Activated naive CD8-positive, alpha-beta T cell treated with anti-CD3 and anti-CD28 coated beads for 36 hours (primary cell): ENCODE measurements around the gene P2RX3. TPM values are rescaled to one million over a fixed set of nuclear protein-coding genes. Genes with fewer than 3 reads are reported as not detected.

Experiments
- DNase-seq: peaks from one replicate; pipeline ENCODE4 v3.0.0; 2021
- H3K27ac Mint-ChIP-seq: one replicate; pipeline ENCODE4 v1.8.0; 2022; ENCODE audit warnings: mild to moderate bottlenecking, moderate library complexity, mixed read lengths
- H3K27me3 Mint-ChIP-seq: one replicate; pipeline ENCODE4 v1.8.0; 2022; ENCODE audit warnings: mild to moderate bottlenecking, mixed read lengths
- H3K36me3 Mint-ChIP-seq: one replicate; pipeline ENCODE4 v1.8.0; 2021; ENCODE audit warnings: mild to moderate bottlenecking, mixed read lengths
- H3K4me1 Mint-ChIP-seq: one replicate; pipeline ENCODE4 v1.8.0; 2021; ENCODE audit warnings: mixed read lengths
- H3K4me3 Mint-ChIP-seq: one replicate; pipeline ENCODE4 v1.8.0; 2022; ENCODE audit warnings: mild to moderate bottlenecking, moderate library complexity, mixed read lengths
- H3K9me3 Mint-ChIP-seq: one replicate; pipeline ENCODE4 v1.8.0; 2022; ENCODE audit warnings: mixed read lengths
- total RNA-seq, 2 experiments: library from RNA; stranded (reverse); gene quantifications; one replicate each; pipeline ENCODE4 v1.2.3, GENCODE V29; 2021

Gene P2RX3
- total RNA-seq, 2 experiments from 2014 or later, result not detected

GRCh38 chr11:57306161-57306876 is 31.8 kb upstream of the P2RX3 start:
- peaks cover 22% of the 10 kb centered on the region for H3K36me3 Mint-ChIP-seq
- DNase-seq, result no peak
- H3K4me3 Mint-ChIP-seq, result no peak overlapping the region
- H3K27me3 Mint-ChIP-seq, result no peaks in the 10 kb centered on the region
- no peaks in the 10 kb centered on the region for H3K9me3 Mint-ChIP-seq
- H3K27ac Mint-ChIP-seq, result no peak overlapping the region
- peaks cover 5% of the 10 kb centered on the region for H3K4me1 Mint-ChIP-seq

- Mint-ChIP-seq H3K9me3 (no peaks in the 10 kb centered on the region), H3K27me3 (no peaks in the 10 kb centered on the region), H3K4me3 (no peak overlapping the region), H3K27ac (no peak overlapping the region), H3K4me1 (peaks cover 6% of the 10 kb centered on the region), H3K36me3 (peaks cover 16% of the 10 kb centered on the region)
- DNase-seq, result no peak
These were observed 31.1 kb upstream of the P2RX3 start for GRCh38 chr11:57306940-57307565.

GRCh38 chr11:57307666-57308270 is 30.4 kb upstream of the P2RX3 start:
- DNase-seq, result no peak
- Mint-ChIP-seq H3K27ac (no peak overlapping the region), H3K27me3 (no peaks in the 10 kb centered on the region), H3K4me3 (no peak overlapping the region), H3K36me3 (peaks cover 17% of the 10 kb centered on the region), H3K9me3 (no peaks in the 10 kb centered on the region), H3K4me1 (peaks cover 9% of the 10 kb centered on the region)

- H3K4me1 Mint-ChIP-seq, result peaks cover 9% of the 10 kb centered on the region
- H3K4me3 Mint-ChIP-seq, result no peak overlapping the region
- H3K9me3 Mint-ChIP-seq, result no peaks in the 10 kb centered on the region
- no peak for DNase-seq
- peaks cover 17% of the 10 kb centered on the region for H3K36me3 Mint-ChIP-seq
- H3K27ac Mint-ChIP-seq, result no peak overlapping the region
- no peaks in the 10 kb centered on the region for H3K27me3 Mint-ChIP-seq
These were observed 29.6 kb upstream of the P2RX3 start for GRCh38 chr11:57308426-57309060.

GRCh38 chr11:57309106-57310059 is 28.8 kb upstream of the P2RX3 start:
- Mint-ChIP-seq H3K9me3 (no peaks in the 10 kb centered on the region), H3K4me1 (peaks cover 9% of the 10 kb centered on the region), H3K36me3 (peaks cover 20% of the 10 kb centered on the region), H3K27me3 (no peaks in the 10 kb centered on the region), H3K4me3 (no peak overlapping the region), H3K27ac (no peak overlapping the region)
- DNase-seq, result no peak

GRCh38 chr11:57310091-57310490 is 28.1 kb upstream of the P2RX3 start:
- H3K9me3 Mint-ChIP-seq, result no peaks in the 10 kb centered on the region

GRCh38 chr11:57310630-57311086 is 27.5 kb upstream of the P2RX3 start:
- Mint-ChIP-seq H3K27me3 (no peaks in the 10 kb centered on the region), H3K4me1 (peaks cover 9% of the 10 kb centered on the region), H3K27ac (no peak overlapping the region), H3K9me3 (no peaks in the 10 kb centered on the region), H3K4me3 (no peak overlapping the region), H3K36me3 (peaks cover 20% of the 10 kb centered on the region)
- no peak for DNase-seq

More at GRCh38 chr11:57310091-57310490, 28.1 kb upstream of the P2RX3 start:
- Mint-ChIP-seq H3K27me3 (no peaks in the 10 kb centered on the region), H3K4me1 (peaks cover 9% of the 10 kb centered on the region), H3K27ac (no peak overlapping the region), H3K4me3 (no peak overlapping the region), H3K36me3 (peaks cover 20% of the 10 kb centered on the region)
- no peak for DNase-seq

- DNase-seq, result peak; percentile 83
- Mint-ChIP-seq H3K36me3 (peaks cover 20% of the 10 kb centered on the region), H3K9me3 (no peaks in the 10 kb centered on the region), H3K4me3 (no peak overlapping the region), H3K27me3 (no peaks in the 10 kb centered on the region), H3K4me1 (peaks cover 9% of the 10 kb centered on the region), H3K27ac (no peak overlapping the region)
These were observed 26.8 kb upstream of the P2RX3 start for GRCh38 chr11:57311109-57311936.

- Mint-ChIP-seq H3K9me3 (no peaks in the 10 kb centered on the region), H3K27me3 (no peaks in the 10 kb centered on the region), H3K4me1 (peaks cover 9% of the 10 kb centered on the region)
These were observed 25.6 kb upstream of the P2RX3 start for GRCh38 chr11:57312511-57313021.

GRCh38 chr11:57313071-57313787 is 24.9 kb upstream of the P2RX3 start:
- no peak overlapping the region for H3K4me3 Mint-ChIP-seq

More at GRCh38 chr11:57312511-57313021, 25.6 kb upstream of the P2RX3 start:
- Mint-ChIP-seq H3K27ac (no peak overlapping the region), H3K36me3 (peaks cover 20% of the 10 kb centered on the region), H3K4me3 (no peak overlapping the region)
- no peak for DNase-seq

GRCh38 chr11:57313788-57314135 is 24.4 kb upstream of the P2RX3 start:
- Mint-ChIP-seq H3K9me3 (no peaks in the 10 kb centered on the region), H3K27me3 (no peaks in the 10 kb centered on the region), H3K4me1 (peaks cover 9% of the 10 kb centered on the region), H3K27ac (no peak overlapping the region), H3K4me3 (no peak overlapping the region), H3K36me3 (peaks cover 19% of the 10 kb centered on the region)
- no peak for DNase-seq

More at GRCh38 chr11:57313071-57313787, 24.9 kb upstream of the P2RX3 start:
- H3K27ac Mint-ChIP-seq, result no peak overlapping the region
- H3K36me3 Mint-ChIP-seq, result peaks cover 20% of the 10 kb centered on the region
- no peaks in the 10 kb centered on the region for H3K27me3 Mint-ChIP-seq
- no peaks in the 10 kb centered on the region for H3K9me3 Mint-ChIP-seq
- DNase-seq, result no peak
- peaks cover 9% of the 10 kb centered on the region for H3K4me1 Mint-ChIP-seq

GRCh38 chr11:57314221-57314973 is 23.8 kb upstream of the P2RX3 start:
- no peak for DNase-seq
- Mint-ChIP-seq H3K27ac (no peak overlapping the region), H3K36me3 (peaks cover 18% of the 10 kb centered on the region), H3K27me3 (no peaks in the 10 kb centered on the region), H3K4me1 (peaks cover 9% of the 10 kb centered on the region), H3K9me3 (no peaks in the 10 kb centered on the region), H3K4me3 (no peak overlapping the region)
